GM18867 (cell line): ENCODE data around the gene NLGN1.
"Not testable (repeated sequence)": the region's sequence is repeated elsewhere in the genome, so short reads cannot be mapped to it uniquely, and the experiment has no call there.

Source experiments
- ATAC-seq: cut with Tn5 transposase; IDR thresholded peaks from one replicate; pipeline ENCODE4 v1.9.1; 2021; ENCODE audit warnings: mild to moderate bottlenecking, moderate library complexity; ENCODE audit not compliant: unreplicated experiment

Gene NLGN1

DNA sequence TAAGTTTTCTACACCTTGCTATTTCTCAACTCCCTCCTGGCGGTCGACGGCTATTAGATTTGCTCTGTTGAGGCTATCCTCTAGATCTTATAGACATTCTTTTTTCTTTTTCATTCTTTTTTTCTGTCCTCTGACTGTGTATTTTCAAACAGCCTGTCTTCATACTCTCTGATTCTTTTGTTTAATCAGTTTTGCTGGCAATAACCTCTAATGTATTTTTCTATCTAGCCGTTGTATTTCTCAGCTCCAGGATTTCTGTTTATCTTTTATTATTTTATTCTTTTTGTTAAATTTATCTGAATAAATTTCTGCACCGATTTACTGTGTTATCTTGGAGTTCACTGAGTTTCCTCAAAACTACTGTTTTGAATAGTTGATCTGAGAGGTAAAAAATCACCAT is 31.5 kb downstream of the NLGN1 start:
- no peak for ATAC-seq

DNA sequence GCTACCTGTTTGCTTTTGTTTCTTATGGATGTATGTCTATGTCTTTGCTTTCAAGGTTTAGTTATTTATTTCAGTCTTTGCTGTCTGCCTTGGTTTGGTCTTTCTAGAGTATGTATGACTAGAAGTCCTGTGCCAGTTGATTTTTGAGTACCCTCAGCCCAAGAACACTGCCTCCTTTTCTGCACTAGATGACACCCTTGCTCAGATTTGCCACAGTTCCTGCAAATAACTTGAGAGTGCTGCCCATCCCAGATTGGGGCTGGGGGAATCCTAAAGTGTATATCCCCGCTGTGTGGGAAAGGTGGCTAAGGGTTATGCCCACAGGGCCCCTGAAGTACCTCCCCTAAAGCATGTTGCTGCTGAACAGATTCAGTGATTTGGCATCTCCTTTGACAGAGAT is 32.0 kb downstream of the NLGN1 start:
- ATAC-seq, result no peak

DNA sequence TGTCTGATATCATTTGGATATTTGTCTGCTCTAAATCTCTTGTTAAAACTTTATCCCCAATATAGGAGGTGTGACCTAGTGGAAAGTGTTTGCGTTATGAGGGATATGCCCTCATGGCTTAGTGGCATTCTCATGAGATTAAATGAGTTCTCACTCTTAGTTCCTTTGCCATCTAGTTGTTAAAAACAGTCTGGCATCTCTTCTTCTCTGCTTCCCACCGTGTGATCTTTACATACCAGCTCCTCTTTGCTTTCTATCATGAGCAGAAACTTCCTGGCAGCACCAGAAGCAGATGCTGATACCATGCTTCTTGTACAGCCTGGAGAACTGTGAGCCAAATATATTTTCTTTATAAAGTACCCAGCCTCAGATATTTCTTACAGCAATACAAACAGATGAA is 33.0 kb downstream of the NLGN1 start:
- ATAC-seq, result no peak

DNA sequence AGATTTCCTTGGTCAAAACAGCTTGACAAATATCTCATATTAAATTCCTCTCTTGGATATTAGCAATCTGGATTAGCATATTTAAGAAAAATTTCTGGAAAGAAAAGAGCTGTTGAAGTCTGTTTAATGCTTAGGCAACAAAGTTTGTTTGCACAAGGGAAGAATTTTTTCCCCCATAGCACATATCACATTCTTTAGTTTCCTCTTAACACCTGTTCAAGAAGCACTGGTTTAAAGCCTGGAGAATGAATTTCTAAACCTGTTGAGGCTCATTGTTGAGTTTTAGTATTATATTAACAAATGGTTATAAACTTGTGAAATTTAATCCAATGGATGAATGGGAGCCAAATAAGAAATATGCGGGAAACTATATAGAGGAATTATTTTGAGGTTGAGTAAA is 41.5 kb downstream of the NLGN1 start:
- no peak for ATAC-seq

DNA sequence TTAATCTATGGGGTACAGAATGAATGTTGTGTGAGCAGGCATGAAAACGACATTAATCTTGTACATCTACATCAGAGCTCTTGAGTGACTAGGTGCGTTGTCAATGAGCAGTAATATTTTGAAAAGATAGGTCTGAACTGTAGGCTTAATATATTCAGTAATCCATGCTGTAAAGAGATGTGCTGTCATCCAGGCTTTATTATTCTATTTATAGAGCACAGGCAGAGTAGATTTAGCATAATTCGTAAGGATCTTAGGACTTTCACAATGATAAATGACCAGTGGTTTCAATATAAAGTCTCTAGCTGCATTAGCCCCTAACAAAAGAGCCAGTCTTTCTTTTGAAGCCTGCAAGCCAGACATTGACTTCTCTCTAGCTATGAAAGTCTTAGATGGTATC is 43.0 kb downstream of the NLGN1 start:
- no peak for ATAC-seq

DNA sequence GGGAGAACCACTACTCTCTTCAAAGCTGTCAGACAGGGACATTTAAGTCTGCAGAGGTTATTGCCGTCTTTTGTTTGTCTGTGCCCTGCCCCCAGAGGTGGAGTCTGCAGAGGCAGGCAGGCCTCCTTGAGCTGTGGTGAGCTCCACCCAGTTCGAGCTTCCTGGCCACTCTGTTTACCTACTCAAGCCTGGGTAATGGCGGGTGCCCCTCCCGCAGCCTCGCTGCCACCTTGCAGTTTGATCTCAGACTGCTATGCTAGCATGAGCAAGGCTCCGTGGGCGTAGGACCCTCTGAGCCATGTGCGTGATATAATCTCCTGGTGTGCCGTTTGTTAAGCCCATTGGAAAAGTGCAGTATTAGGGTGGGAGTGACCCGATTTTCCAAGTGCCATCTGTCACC is 54.0 kb downstream of the NLGN1 start:
- ATAC-seq, result not testable (repeated sequence)

DNA sequence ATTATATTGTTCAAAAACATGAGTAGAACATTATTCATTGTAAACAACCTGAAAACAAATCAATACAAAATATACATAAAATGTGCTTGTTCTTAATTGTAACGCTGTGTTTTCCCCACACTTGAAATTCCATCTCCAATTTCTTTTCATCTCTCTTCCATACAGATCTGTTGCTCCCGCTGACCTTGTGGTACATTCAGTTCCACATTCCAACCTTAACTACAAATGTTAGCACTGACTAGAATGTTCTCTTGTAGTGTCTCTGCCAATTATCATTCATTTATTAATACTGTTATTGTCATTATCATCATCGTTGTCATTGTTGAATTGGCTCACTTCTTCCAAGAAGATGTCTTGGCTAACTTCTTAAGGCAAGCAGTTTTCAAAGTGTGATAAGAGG is 65.7 kb downstream of the NLGN1 start:
- ATAC-seq, result no peak

DNA sequence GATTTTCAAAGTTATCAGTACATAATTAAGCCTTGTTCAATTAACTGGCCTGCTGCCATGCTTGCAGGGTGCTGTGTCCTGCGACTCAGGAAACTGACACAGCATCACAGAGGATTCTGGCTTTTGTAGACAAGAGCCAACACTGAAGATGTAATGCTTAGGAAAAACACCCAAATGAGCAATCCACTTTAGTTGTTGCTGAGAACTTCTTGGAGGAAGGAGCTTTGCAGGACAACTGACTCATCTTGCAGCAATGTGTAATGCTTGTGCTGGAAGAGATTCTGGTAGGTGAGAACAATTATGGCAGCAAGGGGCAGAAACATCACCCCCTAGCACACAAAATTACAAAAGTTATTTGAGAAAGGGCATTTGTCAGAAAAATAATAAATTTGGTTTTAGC is 67.6 kb downstream of the NLGN1 start:
- no peak for ATAC-seq

DNA sequence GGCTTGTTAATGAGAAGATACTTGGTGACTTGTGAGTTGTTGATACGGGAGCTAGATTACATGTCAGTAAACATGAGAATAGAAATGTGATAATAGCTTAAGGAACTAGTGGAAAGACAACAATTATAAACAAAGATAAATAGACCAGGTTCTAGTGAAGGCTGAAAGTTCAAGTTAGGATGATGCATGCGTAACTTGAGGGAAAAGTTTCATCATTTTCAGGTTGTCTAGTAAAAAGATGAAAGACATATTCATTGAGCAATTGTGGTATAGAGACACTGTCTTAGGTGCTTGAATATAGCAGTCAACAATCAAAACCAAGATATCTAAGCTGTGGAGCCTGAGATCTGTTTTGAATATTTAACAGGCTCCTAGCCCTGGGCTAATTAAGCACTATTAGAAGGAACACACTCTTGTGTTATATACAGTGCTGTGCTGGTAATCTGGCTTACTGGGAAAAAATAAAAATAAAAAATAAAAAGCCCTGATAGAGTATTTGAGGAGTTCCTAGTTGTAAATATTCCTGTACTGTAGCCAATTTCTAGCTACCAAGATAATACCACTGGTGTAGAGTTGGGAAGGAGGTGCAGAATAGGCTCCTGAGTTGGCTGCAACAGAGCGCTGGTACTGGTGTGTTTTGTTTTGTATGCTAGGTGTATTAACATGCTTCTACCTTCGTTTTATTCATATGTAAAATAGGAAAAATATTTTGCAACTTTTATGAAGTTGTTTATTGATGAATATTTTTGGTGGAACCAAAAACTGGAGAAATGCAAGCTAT is 68.5 kb downstream of the NLGN1 start:
- no peak for ATAC-seq

DNA sequence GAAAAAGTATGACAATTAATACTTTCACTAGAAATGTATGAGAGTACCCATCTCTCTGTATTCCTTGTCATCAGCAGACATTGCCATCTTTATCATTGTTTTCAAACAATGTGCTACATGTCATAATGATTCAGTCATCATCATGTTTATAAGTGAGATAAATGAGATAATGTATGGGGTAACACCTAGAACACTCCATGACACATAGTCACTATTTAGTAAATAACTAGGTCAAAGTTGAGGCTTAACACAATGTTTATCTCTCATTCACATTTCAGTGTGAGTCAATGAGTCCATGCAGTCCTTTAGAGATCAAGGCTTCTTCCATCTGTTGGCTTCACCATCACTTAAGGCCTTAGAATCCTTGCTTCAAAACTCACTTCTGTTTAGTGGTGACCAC is 70.0 kb downstream of the NLGN1 start:
- ATAC-seq, result no peak

DNA sequence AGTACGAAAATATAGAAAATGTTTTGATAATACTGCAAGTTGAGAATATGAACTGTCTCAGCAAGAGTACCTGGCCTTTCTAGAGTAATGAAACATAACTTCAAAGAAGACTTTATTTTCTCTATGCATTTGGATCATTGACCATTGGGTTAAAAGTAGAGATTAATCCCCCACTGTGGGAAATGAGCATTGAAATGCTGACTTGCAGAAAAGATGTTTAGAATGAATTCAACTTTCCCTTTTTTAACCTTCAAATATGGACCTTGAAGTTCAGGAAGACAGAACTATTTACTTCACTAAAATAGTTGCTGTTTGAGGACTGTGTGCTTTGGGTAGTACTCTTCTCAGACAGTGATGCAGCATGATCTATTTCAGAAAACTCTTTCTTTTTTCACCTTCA is 75.7 kb downstream of the NLGN1 start:
- ATAC-seq, result no peak

DNA sequence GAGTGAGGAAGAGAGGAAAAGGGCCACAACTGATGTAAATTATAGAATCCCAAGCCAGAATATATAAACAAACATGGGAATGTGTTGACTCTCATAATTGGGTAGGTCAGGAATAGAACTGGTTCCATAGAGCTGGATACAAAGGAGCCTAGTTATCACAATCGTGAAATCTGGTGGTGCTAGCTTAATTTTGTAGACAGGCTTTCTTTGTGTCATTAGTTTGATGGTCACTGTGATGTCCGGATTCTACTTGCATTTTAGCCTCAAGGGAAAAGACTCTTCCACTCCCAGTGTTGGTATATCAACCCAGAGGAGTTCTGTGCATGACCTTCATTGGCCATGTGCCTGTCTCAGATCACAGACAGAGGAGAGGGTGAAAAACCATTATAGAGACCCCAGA is 81.8 kb downstream of the NLGN1 start:
- ATAC-seq, result no peak

DNA sequence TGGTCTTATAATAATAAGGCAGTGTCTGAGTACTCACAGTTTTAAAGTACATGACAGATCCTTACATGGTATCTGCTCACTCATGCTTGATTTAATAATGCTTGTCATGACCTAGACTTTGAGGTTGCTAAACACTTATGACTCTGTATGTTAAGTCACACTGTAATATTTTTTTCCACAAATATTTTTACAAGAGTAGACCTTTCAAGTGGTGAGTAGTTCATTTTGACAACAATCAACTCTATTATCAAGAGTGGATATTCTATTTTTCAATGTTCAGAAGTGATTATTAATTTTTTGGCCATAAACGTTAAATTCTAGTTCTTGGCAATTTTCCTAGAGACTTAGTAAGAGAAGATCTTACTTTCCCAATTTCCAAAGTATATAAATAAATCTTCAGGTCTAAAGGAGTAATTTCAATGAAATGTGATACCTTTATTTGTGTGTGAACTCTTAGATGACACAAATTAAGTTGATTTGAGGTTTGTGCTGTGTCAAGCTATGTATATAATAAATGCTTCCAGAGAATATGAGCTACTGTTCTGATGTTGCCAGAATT is 104.5 kb downstream of the NLGN1 start:
- ATAC-seq, result no peak

DNA sequence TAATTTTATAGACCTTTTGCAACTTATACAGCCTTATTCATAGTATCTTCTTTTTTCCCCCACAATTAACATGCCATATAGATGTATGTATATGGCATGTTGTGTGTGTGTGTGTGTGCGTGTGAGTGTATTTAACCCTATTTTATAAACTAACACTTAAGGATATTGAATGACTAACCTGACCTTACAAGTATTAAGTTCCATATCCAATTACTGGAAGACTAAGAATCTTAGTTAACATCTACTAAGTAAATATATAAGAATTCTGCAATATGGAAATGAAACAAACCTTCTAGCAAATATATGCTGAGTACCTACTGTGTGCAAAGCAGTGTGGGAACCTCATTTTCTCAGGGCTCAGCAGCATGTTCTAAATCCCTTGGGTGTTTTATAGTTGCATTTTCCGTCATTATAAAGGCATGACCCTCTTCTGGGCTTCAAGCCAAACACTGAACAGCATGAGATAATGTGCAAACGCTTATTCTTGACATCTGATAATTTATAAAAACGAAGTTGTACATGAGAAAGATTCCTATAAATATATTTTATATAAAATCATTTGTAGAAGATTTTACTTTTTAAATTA is 105.5 kb downstream of the NLGN1 start:
- ATAC-seq, result no peak

DNA sequence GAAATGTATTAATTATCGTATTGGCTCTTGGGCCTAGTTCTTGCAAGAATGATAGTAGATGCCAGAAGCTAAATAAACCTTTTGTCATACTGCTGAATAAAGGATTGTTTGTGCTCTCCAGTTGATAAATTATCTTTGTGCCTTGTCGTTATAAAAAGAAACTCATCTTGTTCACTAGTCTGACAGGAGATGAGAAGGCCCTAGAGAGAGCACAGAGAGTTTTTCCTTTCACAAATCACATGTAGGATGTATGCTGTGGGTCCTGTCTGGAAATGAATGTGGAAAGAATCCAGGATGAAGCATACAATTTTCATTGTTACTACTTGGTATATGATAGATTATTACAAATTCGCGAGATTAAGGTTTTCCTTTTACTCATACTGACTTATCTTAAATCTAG is 113.0 kb downstream of the NLGN1 start:
- no peak for ATAC-seq

DNA sequence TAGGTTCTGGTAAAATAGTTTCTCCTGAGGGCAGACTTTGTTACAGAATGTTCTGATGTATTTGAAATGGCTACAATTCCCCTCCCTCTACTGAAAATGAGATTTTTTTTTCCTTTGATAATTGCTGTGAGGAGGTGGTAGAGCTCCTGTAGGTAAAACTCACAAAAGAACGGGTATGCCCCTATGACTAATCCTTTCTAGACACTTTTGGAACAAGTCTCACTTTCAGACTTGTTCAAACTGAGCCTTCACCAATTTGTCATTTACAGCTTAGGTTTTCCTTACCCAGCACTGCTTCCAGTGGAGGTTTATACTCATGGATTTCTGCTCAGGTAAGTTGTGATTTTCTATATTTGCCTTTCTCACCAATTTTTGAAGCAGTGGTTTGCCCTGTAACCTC is 115.6 kb downstream of the NLGN1 start:
- peak; percentile 73 for ATAC-seq

DNA sequence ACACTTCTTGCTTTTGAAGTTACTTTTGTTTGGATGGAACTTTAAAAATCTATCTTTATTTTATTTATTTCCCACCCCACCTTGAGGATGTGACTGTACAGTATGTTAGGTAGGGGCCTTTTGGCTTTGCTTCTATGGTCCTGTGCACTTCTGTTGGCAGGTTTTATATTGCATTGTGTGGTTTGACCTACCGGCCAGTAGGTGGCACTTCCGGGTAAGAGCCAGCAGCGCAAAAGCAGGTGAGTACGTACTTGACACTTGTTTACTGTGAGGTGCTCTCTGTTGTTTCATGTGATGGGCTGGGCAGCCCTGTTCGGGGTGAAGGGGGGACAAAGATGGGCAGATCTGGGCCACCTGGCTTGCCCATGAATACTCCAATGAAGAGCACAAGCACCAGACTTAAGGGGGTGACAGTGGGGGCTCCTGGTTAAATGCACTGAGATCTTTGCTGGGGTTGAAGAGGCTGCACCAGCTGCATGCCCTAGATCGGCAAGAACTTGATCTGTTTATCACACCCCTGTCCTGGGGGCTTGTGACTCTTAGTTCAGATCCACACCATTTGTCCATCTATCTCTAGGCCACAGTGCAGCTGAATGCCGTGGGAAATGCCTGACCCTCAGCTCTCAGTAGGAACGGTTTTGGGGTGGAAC is 131.6 kb downstream of the NLGN1 start:
- peak; percentile 99 for ATAC-seq

DNA sequence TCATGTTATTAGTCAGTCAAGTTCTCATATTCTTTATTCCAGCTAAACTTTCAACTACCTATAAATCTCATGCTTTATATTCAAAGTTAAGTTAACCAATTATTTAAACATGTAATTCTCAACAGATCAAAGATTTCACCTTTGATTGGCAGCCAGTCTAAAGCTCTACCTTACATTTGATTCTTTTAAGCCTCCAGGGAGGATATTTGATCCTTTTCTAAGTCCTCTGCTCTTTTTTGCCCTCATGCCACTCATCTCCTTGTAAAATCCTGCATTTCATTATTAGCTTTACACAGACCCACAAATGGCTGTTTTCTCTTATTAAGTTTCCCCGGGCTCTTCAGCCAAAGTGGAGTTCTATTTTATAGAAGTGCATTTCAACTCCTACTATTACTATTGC is 134.1 kb downstream of the NLGN1 start:
- ATAC-seq, result no peak

DNA sequence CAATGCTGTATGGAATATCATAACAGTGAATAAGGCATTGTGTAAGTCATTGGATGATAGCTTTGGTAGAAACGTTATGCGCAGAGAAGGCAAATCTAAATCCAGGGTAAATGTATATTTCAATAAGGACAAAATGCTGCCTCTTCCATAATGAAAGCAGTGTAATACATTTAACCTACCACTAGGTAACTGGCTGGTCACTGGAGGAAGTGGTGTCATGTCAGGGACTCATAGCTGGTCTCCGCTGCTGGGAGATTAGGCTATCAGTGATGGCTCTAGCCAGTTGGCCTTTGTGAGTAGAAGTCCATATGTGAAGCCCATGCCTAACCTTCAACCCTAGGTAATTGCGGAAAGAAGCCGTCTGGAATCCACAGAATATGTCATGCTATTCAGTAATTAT is 140.9 kb downstream of the NLGN1 start:
- peak; percentile 61 for ATAC-seq

DNA sequence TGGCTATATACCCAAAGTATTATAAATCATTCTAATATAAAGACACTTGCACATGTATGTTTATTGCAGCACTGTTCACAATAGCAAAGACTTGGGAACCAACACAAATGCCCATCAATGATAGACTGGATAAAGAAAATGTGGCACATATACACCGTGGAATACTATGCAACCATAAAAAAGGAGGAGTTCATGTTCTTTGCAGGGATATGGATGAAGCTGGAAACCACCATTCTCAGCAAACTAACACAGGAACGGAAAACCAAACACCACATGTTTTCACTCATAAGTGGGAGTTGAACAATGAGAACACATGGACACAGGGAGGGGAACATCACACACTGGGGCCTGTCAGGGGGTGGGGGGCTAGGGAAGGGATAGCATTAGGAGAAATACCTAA is 148.0 kb downstream of the NLGN1 start:
- not testable (repeated sequence) for ATAC-seq

DNA sequence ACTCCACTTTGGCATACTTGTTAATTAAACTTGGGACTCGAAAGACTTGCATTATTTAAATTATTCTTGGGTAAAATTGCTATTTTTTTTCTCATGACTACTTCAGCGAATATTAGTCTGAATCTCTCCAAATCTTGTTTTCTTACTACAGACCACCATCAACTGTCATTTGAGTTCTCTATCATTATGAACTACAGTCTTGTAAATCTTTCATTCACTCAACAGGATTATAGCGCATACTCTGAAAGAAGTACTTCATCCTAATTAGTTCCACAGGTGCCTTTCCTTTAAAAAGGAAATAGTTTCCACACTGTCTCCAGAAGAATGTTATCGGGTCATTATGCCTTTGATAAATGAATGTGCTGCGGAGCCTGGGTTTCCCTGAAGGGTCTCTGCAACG is 149.5 kb downstream of the NLGN1 start:
- ATAC-seq, result no peak

DNA sequence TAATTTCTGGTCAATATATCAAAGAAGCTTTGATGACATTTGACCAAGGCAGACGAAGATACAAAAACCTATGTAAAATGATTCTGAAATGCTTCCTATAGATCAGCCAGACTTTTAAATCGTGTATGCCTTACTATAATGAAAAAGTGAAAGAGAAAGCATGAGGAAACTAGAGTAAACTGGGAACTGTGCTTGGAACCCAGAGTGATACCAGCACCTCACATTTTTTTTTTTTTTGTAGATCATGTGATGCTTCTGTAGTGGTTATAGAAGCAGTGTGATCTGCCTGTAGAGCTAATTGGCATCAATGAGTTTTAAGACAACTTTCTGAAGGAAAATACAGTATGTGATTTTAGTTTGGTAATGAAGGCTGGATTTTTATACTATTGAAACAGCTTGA is 150.7 kb downstream of the NLGN1 start:
- ATAC-seq, result peak; percentile 79
